ENCODE measurements around the gene SLC6A9. TPM values are rescaled to one million over a fixed set of nuclear protein-coding genes. Genes with fewer than 3 reads are reported as not detected.
A peak's percentile ranks its signal among the peaks of the same experiment; 100 is the strongest.

SLC6A9 gene
- total RNA-seq, 4 donors from 2014 or later: 59.2 to 95.4 (median 84.5) TPM

GRCh38 chr1:44038876-44039657, 7.8 kb upstream of the SLC6A9 start:
- H3K9me3 ChIP-seq: no peaks in the 10 kb centered on the region
- TF ChIP-seq POLR2AphosphoS5 (IDR thresholded peaks at IDR 0.05) (no peak), POLR2A (IDR thresholded peaks at IDR 0.05) (no peak), EP300 (IDR thresholded peaks at IDR 0.05) (no peak), CTCF (IDR thresholded peaks at IDR 0.05) (no peak)
- 88% methylated on average over 2 of the region's 2 CpGs for WGBS

GRCh38 chr1:44037154-44037553, 5.9 kb upstream of the SLC6A9 start:
- Histone ChIP-seq H3K27me3 (no peaks in the 10 kb centered on the region), H3K36me3 (no peaks in the 10 kb centered on the region), H3K9me3 (no peaks in the 10 kb centered on the region), H3K27ac (no peak overlapping the region), H3K4me3 (no peak overlapping the region), H3K4me1 (peaks cover 28% of the 10 kb centered on the region)
- peak in 1 of 2 donors; percentile 26 for DNase-seq (ENCODE audit: low spot score in 2 of 2)
- no peak for TF ChIP-seq POLR2A (IDR thresholded peaks at IDR 0.05)
- no peak for TF ChIP-seq POLR2AphosphoS5 (IDR thresholded peaks at IDR 0.05)
- TF ChIP-seq CTCF (IDR thresholded peaks at IDR 0.05): no peak
- TF ChIP-seq EP300 (IDR thresholded peaks at IDR 0.05): no peak
- 64% methylated on average over 5 of the region's 5 CpGs for WGBS

More at GRCh38 chr1:44038876-44039657, 7.8 kb upstream of the SLC6A9 start:
- Histone ChIP-seq H3K4me3 (no peak overlapping the region), H3K36me3 (no peaks in the 10 kb centered on the region), H3K4me1 (peaks cover 14% of the 10 kb centered on the region), H3K27me3 (no peaks in the 10 kb centered on the region), H3K27ac (no peak overlapping the region)
- peak in 1 of 2 donors; percentile 2 for DNase-seq (ENCODE audit: low spot score in 2 of 2)

DNA sequence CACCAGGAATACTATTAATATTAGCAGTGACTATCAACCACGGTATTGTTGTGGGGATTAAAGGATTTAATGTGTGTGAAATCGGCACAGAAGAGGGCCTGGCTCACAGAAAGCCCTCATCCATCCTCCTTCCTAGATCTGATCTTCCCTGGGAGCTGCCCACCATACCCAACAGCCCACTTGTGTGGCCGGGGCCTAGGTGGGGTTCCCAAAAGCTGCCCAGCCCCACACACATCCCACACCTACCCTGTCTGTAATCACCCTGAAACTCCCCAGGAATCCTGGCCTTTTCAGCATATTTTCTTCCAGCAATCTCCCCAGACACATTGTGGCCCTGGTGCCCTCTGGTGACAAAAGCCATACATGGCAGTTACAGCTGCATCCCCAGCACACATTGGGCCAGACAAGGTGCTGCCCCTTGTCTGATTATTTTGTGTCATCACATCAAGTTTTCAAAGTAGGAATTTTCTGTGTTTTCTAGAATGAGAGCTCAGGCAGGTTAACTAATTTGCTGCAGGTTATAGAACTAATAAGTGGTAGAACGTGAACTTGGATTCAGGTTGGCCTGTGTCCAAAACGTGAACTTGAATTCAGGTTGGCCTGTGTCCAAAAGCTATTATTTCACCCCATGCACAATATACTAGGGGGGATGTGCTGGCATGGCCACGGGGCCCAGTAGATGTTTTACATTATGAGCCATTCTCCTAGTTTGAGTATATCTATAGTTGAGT, 5.3 kb upstream of the SLC6A9 start:
- no peaks in the 10 kb centered on the region for H3K9me3 ChIP-seq
- no peaks in the 10 kb centered on the region for H3K27me3 ChIP-seq
- peaks cover 34% of the 10 kb centered on the region for H3K4me1 ChIP-seq
- no peak overlapping the region for H3K27ac ChIP-seq
- DNase-seq (ENCODE audit: low spot score in 2 of 2): peak in 1 of 2 donors; percentile 75
- no peak overlapping the region for H3K4me3 ChIP-seq
- TF ChIP-seq EP300 (IDR thresholded peaks at IDR 0.05) (no peak), POLR2A (IDR thresholded peaks at IDR 0.05) (no peak), CTCF (IDR thresholded peaks at IDR 0.05) (peak; percentile 79 to 87)
- H3K36me3 ChIP-seq: no peaks in the 10 kb centered on the region
- 15% methylated on average over 6 of the region's 6 CpGs for WGBS

DNA sequence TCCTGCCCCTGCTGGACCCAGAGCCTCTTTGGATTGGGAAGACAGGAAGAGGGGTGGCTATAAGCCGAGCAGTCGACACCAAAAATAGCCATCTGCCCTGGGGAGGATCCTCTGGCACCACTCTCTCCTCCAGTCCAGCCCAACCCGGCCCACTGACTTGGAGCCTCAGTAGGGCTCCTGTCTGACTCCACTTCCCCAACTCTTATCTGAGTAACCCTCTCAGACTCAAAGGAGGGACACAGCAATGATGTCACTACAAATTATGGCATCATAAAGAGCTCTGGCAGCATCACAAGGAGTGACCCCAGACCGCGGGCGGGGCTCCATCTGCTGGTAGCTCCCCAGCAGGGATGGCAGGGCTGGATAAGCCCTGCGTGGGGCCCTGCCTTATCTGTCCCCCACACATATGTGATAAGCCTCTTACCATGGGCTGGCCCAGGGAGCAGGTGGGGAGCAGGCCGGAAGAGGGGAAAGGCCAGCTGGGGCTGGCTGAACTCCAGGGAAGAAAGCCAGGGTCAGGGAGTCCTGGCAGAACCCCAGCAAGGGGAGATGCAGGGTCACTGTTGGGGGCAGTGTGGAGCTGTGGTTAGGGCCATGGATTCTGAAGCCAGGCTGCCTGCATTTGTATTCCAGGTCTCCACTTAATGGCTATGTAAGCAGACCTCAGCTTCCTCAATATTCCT, 4.6 kb upstream of the SLC6A9 start:
- 41% methylated on average over 7 of the region's 8 CpGs for WGBS
- Histone ChIP-seq H3K9me3 (no peaks in the 10 kb centered on the region), H3K27me3 (no peaks in the 10 kb centered on the region), H3K4me1 (peaks cover 40% of the 10 kb centered on the region), H3K27ac (no peak overlapping the region), H3K36me3 (no peaks in the 10 kb centered on the region), H3K4me3 (no peak overlapping the region)
- no peak for TF ChIP-seq POLR2A (IDR thresholded peaks at IDR 0.05)
- TF ChIP-seq CTCF (IDR thresholded peaks at IDR 0.05): no peak
- no peak for TF ChIP-seq EP300 (IDR thresholded peaks at IDR 0.05)
- TF ChIP-seq POLR2AphosphoS5 (IDR thresholded peaks at IDR 0.05): no peak
- DNase-seq (ENCODE audit: low spot score in 2 of 2): peak in 1 of 2 donors; percentile 61

Data from suprapubic skin (tissue), 4 donors.